Heart right ventricle (tissue), 16 donors: ENCODE data around the gene MCFD2. TPM values are rescaled to one million over a fixed set of nuclear protein-coding genes. Genes with fewer than 3 reads are reported as not detected.

Experiments
- ATAC-seq, 8 donors: fragments of 200-7000 bp; cut with Tn5 transposase; one replicate each; pipeline ENCODE4 v1.9.1; 2020; ENCODE audit warnings: mild to moderate bottlenecking in 8 of 8, moderate library complexity in 8 of 8, moderate number of reproducible peaks in 1 of 8
- DNase-seq, 2 donors: peaks; one replicate each; pipeline ENCODE4 v3.0.0-alpha.2; 2020
- H3K27ac ChIP-seq, 10 donors: fragments of 200-600 bp; sonication (generic) in 2 of 10; one replicate each; pipeline versions ENCODE4 v1.5.0 to v1.8.0; 2020 to 2022; ENCODE audit warnings: mild to moderate bottlenecking in 3 of 10
- H3K27me3 ChIP-seq, 7 donors: fragments of 200-600 bp; one replicate each; pipeline ENCODE4 v1.8.0; 2021 to 2022; ENCODE audit warnings: mild to moderate bottlenecking in 2 of 7
- H3K36me3 ChIP-seq, 9 donors: fragments of 200-600 bp; sonication (generic) in 1 of 9; one replicate each; pipeline versions ENCODE4 v1.5.0 to v1.8.0; 2020 to 2022; ENCODE audit warnings: mild to moderate bottlenecking in 2 of 9
- H3K4me1 ChIP-seq, 9 donors: fragments of 200-600 bp; sonication (generic) in 1 of 9; one replicate each; pipeline versions ENCODE4 v1.5.0 to v1.8.0; 2020 to 2022; ENCODE audit warnings: mild to moderate bottlenecking in 4 of 9
- H3K4me3 ChIP-seq, 10 donors: fragments of 200-600 bp; sonication (generic) in 2 of 10; one replicate each; pipeline versions ENCODE4 v1.5.0 to v1.8.0; 2020 to 2022; ENCODE audit warnings: mild to moderate bottlenecking in 7 of 10, moderate library complexity in 2 of 10
- H3K9me3 ChIP-seq, 11 donors: fragments of 200-600 bp in 10 of 11; sonication (generic) in 2 of 11; one replicate each; pipeline versions ENCODE4 v1.5.0 to v1.8.0; 2013 to 2022; ENCODE audit warnings: mild to moderate bottlenecking in 2 of 11, control low read depth in 1 of 11, moderate library complexity in 1 of 11
- CTCF ChIP-seq, 9 donors: fragments of 200-600 bp; sonication (generic) in 2 of 9; IDR thresholded peaks; one replicate each; pipeline versions ENCODE4 v1.5.0 to v1.8.0; 2021 to 2022; ENCODE audit warnings: antibody characterized with exemption in 9 of 9, mild to moderate bottlenecking in 5 of 9, moderate library complexity in 1 of 9
- WGBS, 2 donors: extraction: QIAGEN DNeasy Blood & Tissue Kit; methylation state at CpG; one replicate each; pipeline ENCODE4 v1.1.7; 2013; ENCODE audit warnings: inconsistent platforms in 1 of 2; 5-methylcytosine and 5-hydroxymethylcytosine counted together
- intact Hi-C, 10 donors: fragments of 100-400 bp; cut with DNase I; formaldehyde crosslinking; loops; one replicate each; pipeline versions ENCODE4 v1.11.1 to v1.14.2; 2022
- polyA plus RNA-seq, 2 donors: library from polyadenylated mRNA; stranded (reverse); fragments of 200-250 nt; gene quantifications; one replicate each; pipeline ENCODE4 v1.2.3, GENCODE V29; 2013
- total RNA-seq, 10 donors: library from RNA; stranded (reverse); fragmentation: NEBNext Ultra II Directional in 3 of 10; extraction: Animal tissue kit (Norgen Biotek cat#: 25700) in 3 of 10; gene quantifications; one replicate each; pipeline versions ENCODE4 v1.2.1 to v1.2.4, GENCODE V29; 2021 to 2023
- donor health status: Arrhythmogenic right ventricular cardiomyopathy.
- donor health status: ischemic (EF 13 %, LVEDD 7.1; RV severe dilation, severe dysfunction).
- donor health status: healthy with polysubstance abuse.
- donor health status: DM: no; HTN: yes; CAD: no.
- donor health status: DM: no; HTN: no; CAD: no.
- donor health status: ischemic (EF 25% LVEDD 6.9; RV normal size, moderate dysfunction).
- donor health status: ischemic (EF 25% LVEDD 5.7; RV mildly dilated, moderate dysfunction).
- donor health status: healthy.
- donor health status: DM: yes; HTN: yes; CAD: no.
- donor health status: Ischemic cardiomyopathy.
- donor health status: ischemic (EF 35%, LVEDD 5.7; RV mildly dilated, moderate dysfunction).
- donor health status: nonischemic (EF 11% LVEDD 7.7; RV severe dilation, severe dysfunction).
- donor health status: DM: yes; HTN: yes; CAD: no.
- donor health status: PGD.
- donor health status: ischemic (EF 29% LVEDD 5.4; RV normal size, mild dysfunction).
- donor health status: nonischemic (EF 23%, LVEDD 6.1; RV moderate dilation, normal function).

Gene MCFD2
- total and polyA plus RNA-seq, 12 donors: 13.2 to 88.4 (median 53.2) TPM

- ATAC-seq (no peak), DNase-seq (no peak)
- Histone ChIP-seq H3K27me3 (no peaks in the 10 kb centered on the region), H3K9me3 (no peaks in the 10 kb centered on the region), H3K27ac (no peak overlapping the region), H3K36me3 (peaks cover 0 to 12% (median 0%) of the 10 kb centered on the region in 9 donors), H3K4me1 (peaks cover 0 to 7% (median 0%) of the 10 kb centered on the region in 9 donors), H3K4me3 (no peak overlapping the region)
- intact Hi-C loops: loop anchor here in 2 of 10 donors (10.0 kb wide), 3 partner anchors 513 to 913 kb away; no protein-coding TSS in a partner anchor
- WGBS, 2 donors: 86 to 87% methylated on average over 5 of the region's 5 CpGs
- TF ChIP-seq CTCF (IDR thresholded peaks at IDR 0.05): no peak
These were observed 17.6 kb downstream of the MCFD2 start for GRCh38 chr2:46898024-46898423.

GRCh38 chr2:46893269-46893939 is 22.2 kb downstream of the MCFD2 start:
- no peak for TF ChIP-seq CTCF (IDR thresholded peaks at IDR 0.05)
- ATAC-seq (peak in 1 of 8 donors; percentile 45), DNase-seq (no peak)
- WGBS, 2 donors: 88 to 93% methylated on average over 3 of the region's 3 CpGs
- no peaks in the 10 kb centered on the region for H3K27me3 ChIP-seq
- H3K27ac ChIP-seq: no peak overlapping the region
- intact Hi-C loops: loop anchor here in 3 of 10 donors (5.0 to 10.0 kb wide), 4 partner anchors 426 to 909 kb away; no protein-coding TSS in a partner anchor
- H3K4me1 ChIP-seq: peaks cover 0 to 12% (median 4%) of the 10 kb centered on the region in 9 donors
- H3K36me3 ChIP-seq: no peaks in the 10 kb centered on the region
- H3K9me3 ChIP-seq: no peaks in the 10 kb centered on the region
- no peak overlapping the region for H3K4me3 ChIP-seq

GRCh38 chr2:46891956-46892553 is 23.6 kb downstream of the MCFD2 start:
- ATAC-seq: peak in 1 of 8 donors; percentile 18
- 96% methylated on average over 8 of the region's 8 CpGs for WGBS, 2 donors
- no peak for TF ChIP-seq CTCF (IDR thresholded peaks at IDR 0.05)
- Histone ChIP-seq H3K4me3 (no peak overlapping the region), H3K4me1 (peaks cover 0 to 16% (median 4%) of the 10 kb centered on the region in 9 donors), H3K27ac (no peak overlapping the region), H3K27me3 (no peaks in the 10 kb centered on the region), H3K9me3 (no peaks in the 10 kb centered on the region), H3K36me3 (no peaks in the 10 kb centered on the region)
- intact Hi-C loops: loop anchor here in 3 of 10 donors (5.0 to 10.0 kb wide), 4 partner anchors 425 to 907 kb away; no protein-coding TSS in a partner anchor
- DNase-seq: no peak

- H3K4me3 ChIP-seq: peak overlapping the region in 1 of 10 donors; percentile 2
- DNase-seq (no peak), ATAC-seq (peak in 7 of 8 donors; percentile 14 to 52 (median 31))
- peak overlapping the region in 8 of 10 donors; percentile 29 to 73 (median 54) for H3K27ac ChIP-seq
- WGBS, 2 donors: 65 to 77% methylated on average over 11 of the region's 11 CpGs
- H3K4me1 ChIP-seq: peaks cover 0 to 29% (median 4%) of the 10 kb centered on the region in 9 donors
- H3K27me3 ChIP-seq: no peaks in the 10 kb centered on the region
- intact Hi-C loops: loop anchor here in 8 of 10 donors (2.0 to 5.0 kb wide), 5 partner anchors 236 to 426 kb away; no protein-coding TSS in a partner anchor
- H3K9me3 ChIP-seq: no peaks in the 10 kb centered on the region
- TF ChIP-seq CTCF (IDR thresholded peaks at IDR 0.05): no peak
- no peaks in the 10 kb centered on the region for H3K36me3 ChIP-seq
These were observed 27.1 kb downstream of the MCFD2 start for GRCh38 chr2:46888421-46888952.
